GM21390 (cell line): Measurements from ENCODE around the gene CEP70.
"Not testable (repeated sequence)": the region's sequence is repeated elsewhere in the genome, so short reads cannot be mapped to it uniquely, and the experiment has no call there.

Source experiments
- ATAC-seq: cut with Tn5 transposase; IDR thresholded peaks from one replicate; pipeline ENCODE4 v1.9.1; 2021; ENCODE audit not compliant: unreplicated experiment

CEP70 gene

GRCh38 chr3:138470687-138471086 is 123.4 kb downstream of the CEP70 start:
- ATAC-seq = no peak

GRCh38 chr3:138469874-138470273 is 124.2 kb downstream of the CEP70 start:
- no peak for ATAC-seq

DNA sequence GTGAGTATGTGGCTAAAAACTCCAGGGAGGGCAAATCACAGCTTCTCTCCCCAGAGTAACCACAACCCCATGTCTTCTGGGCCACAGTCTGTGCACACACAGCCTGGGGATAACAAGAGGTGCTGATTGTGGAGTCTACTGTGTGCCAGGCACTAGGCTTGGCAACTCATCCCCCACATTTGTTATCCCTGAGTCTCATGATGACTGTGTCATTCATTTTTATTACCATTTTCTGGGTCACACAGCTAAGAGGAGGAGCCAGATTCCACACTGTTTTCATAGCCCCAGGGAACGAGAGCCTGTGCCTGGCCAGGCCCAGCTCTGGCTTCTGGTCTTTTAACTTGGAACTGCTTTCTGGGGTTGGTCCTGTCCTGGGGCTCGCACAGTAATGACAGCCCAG is 125.2 kb downstream of the CEP70 start:
- no peak for ATAC-seq

- ATAC-seq = no peak
Observed at GRCh38 chr3:138468451-138468850, 125.6 kb downstream of the CEP70 start.

DNA sequence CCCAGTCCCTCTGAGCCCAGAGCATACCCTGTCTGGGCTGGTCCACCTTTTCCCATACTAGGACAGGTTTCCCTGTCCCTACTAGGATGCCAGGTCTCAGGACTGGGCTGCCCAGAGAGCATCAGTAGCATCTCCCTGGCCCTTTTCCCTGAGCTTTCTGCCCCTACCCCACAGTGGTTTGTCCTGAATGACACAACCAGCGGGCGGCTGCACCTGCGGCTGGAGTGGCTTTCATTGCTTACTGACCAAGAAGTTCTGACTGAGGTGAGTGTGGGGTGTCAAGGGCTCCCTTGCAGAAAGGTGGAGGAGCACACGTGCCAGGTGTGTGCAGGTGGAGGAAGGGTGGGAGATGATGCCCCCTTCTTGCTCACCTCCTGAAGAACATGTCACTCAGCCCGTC is 126.1 kb downstream of the CEP70 start:
- no peak for ATAC-seq

DNA sequence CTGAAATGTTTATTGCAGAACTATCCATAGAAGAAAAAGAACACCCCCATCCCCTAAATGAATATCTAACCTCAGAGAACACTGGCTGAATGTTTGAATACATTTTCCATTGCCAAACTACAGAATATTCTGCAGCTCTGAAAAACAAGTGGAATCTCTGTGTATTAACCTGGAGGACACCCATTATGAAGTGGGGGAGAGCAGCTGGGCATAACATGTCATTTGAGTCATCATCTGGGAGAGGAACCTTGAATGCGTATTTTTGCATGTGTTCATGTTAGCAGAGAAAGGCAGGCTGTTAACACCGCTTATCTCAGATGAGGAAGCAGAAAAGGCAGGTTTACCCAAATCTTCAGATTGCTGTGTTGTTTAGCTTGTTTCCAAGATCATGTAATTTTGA is 128.1 kb downstream of the CEP70 start:
- no peak for ATAC-seq

- no peak for ATAC-seq
Observed at GRCh38 chr3:138465451-138465850, 128.6 kb downstream of the CEP70 start.

DNA sequence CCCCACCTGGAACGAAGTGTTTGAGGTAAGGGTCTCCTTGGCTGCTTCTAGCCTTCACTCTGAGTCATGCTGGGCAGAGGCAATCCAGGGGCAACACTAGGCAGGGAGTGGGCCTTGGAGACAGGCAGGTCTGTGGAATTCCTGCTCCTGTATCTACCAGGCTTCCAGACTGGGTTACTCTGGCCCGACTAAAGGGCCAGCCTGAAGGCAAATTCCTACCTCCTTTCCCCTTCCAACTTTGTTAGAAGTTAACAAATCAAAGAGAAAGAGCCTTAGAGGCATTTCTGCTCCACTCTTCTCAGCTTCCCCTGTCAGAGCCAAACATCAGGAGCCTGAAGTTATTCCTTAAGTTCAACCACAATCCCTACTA is 129.6 kb downstream of the CEP70 start:
- ATAC-seq = no peak

GRCh38 chr3:138463724-138464490 is 130.2 kb downstream of the CEP70 start:
- no peak for ATAC-seq

GRCh38 chr3:138461896-138462295 is 132.2 kb downstream of the CEP70 start:
- no peak for ATAC-seq

- ATAC-seq = no peak
Observed at GRCh38 chr3:138461246-138461645, 132.8 kb downstream of the CEP70 start.

GRCh38 chr3:138460536-138461205 is 133.4 kb downstream of the CEP70 start:
- ATAC-seq = no peak

GRCh38 chr3:138459619-138460535 is 134.2 kb downstream of the CEP70 start:
- ATAC-seq = no peak

- ATAC-seq = no peak
Observed at GRCh38 chr3:138458774-138459499, 135.1 kb downstream of the CEP70 start.

- no peak for ATAC-seq
Observed at GRCh38 chr3:138457863-138458735, 136.0 kb downstream of the CEP70 start.

DNA sequence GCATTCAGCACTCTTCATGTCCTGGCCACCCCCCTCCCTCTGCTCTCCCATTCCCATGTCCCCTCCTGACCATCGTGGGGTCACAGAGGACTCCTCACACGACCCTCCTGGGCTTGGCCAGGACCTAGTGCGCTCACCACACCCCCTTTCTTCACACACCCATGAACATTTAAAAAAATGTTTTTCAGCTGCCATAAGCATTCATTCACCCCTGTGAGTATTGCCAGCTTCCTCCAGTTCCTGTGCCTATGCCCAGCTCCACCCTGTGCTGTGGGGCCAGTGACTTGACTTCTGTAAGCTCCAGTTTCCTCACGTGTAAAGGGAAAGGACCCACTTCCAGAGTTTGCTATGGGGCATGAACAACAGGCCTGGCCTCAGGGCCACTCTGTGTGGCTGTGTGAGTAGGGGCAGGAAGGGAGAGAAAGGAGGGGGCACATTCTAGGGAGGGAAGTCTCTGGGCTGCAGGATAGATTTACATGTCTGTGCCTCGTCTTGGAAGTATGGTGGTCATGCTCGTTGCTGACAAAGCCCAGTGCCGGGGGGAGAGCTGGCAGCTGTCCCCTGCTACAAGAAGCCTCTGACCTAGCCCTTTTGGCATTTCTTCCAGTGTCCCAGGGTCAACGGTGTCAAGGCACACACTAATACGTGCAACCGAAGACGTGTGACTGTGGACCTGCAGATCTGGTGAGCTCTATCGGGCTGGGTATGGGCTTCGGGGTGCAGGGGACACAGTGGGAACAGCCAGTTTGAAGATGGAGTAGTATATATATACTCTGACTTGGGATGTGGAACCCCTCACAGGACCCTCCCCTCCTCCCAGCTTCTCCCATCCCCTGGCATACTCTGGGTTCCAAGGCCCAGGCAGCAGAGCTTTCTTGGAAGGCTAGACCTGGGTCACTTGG is 136.8 kb downstream of the CEP70 start:
- no peak for ATAC-seq

GRCh38 chr3:138455801-138456716 is 138.0 kb downstream of the CEP70 start:
- no peak for ATAC-seq

DNA sequence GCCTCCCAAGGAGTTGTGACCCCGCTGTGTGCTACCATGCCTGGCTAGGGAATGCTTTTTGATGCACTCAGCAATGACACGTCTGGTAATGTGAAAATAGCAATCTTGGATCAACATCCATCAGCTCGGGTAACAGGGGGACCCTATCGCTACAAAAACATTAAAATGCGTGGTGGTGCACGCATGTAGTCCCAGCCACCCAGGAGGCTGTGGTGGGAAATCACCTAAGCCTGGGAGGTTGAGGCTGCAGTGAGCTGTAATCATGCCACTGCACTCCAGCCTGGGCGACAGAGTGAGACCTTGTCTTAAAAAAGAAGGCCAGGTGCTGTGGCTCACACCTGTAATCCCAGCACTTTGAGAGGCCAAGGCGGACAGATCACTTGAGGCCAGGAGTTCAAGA is 140.1 kb downstream of the CEP70 start:
- ATAC-seq = not testable (repeated sequence)
